SK-N-DZ (cell line): ENCODE results near the gene TRIM44.
"Not testable (repeated sequence)": the region's sequence is repeated elsewhere in the genome, so short reads cannot be mapped to it uniquely, and the experiment has no call there.

Source experiments
- DNase-seq: peaks from one replicate; pipeline ENCODE4 v3.0.0-alpha.2; 2015; ENCODE audit warnings: low spot score

Gene TRIM44

GRCh38 chr11:35751664-35752061, 89.1 kb downstream of the TRIM44 start:
- no peak for DNase-seq

DNA sequence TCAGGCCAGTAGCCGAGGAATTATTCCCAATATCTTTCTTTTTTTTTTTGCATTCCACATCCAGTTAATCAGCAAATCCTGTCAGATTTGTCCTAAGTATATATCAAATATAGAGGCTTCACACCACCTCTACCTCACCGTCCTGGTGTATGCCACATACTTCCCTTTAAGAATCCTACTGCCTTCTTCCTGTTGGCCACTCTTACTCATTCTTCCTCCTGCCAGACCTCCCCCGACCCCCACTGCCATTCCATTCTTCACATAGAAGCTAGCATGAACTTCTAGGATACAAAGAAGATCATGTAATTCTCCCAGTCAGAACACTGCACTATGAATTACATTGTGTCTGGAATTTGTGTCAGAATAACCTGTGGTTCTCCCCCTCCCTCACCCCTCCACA, 89.5 kb downstream of the TRIM44 start:
- no peak for DNase-seq

- DNase-seq, result not testable (repeated sequence)
Observed at GRCh38 chr11:35753573-35753972, 91.0 kb downstream of the TRIM44 start.

- not testable (repeated sequence) for DNase-seq
Observed at GRCh38 chr11:35759951-35760350, 97.4 kb downstream of the TRIM44 start.

- DNase-seq, result no peak
Observed at GRCh38 chr11:35761899-35762298, 99.3 kb downstream of the TRIM44 start.

DNA sequence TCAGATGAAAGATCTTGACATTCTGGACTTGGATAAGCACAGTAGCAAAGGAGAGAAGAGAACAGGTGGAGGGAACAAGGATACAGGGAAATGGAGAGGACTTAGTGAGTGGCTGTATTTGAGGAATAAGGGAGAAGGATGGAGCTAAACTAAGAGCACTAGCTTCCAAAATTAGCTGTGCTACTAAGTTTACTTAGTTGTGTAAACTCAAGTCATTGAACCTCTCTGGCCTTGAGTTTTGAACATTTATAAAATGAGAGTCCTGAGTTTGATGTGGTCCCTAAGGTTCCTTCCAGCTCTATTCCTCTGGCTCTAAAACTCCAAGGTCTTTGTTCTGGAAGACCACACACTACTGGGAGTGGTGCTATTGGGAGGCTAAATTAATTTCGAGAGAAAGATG, 100.7 kb downstream of the TRIM44 start:
- DNase-seq, result no peak

DNA sequence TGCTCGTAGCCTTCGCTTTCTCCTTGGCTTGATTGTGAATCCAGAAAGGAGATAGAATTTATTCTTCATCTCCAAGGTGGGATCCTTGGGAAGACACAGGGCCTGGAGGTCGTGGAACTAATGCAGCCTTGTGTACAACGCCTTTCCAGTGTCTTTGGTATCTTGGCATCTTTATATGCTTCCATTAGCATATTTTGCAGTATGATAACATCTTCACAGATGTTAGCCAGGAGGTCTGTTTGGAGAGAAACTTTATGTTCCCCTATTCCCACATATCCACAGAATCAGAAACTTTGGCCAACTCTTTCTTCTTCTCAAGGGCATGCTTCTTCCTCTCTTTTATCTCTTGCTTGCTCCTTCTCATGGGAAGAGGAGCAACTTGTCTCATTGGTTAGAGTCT, 101.2 kb downstream of the TRIM44 start:
- no peak for DNase-seq

GRCh38 chr11:35764417-35764816, 101.8 kb downstream of the TRIM44 start:
- DNase-seq, result no peak

GRCh38 chr11:35765211-35765610, 102.6 kb downstream of the TRIM44 start:
- no peak for DNase-seq

DNA sequence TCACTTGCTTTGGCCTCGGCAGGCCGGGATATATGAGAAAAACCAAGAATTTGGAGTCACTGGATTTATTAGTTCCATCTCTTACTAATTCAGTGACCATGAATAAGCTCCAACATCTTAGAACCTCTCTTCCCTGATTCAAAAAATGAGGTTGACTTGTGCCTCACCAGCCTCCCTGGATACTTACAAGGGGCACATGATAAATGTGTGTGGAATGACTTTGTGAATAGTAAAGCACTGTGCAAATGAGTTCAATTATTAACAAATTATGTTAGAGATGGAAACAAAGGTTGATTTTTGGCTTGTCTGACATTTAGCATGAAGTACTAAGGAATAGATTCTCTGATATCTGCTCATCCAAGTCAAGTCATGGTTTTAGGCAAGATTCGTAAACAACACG, 104.1 kb downstream of the TRIM44 start:
- DNase-seq, result no peak

DNA sequence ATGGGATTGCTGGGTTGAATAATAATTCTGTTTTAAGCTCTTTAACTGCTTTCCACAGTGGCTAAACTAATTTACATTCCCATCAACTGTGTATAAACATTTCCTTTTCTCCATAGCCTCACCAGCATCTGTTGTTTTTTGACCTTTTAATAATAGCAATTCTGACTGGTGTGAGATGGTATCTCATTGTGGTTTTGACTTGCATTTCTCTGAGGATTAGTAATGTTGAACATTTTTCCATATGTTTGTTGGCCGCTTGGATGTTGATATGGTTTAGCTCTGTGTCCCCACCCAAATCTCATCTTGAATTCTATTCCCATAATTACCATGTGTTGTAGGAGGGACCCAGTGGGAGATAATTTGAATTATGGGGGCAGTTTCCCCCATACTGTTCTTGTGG, 107.8 kb downstream of the TRIM44 start:
- DNase-seq, result not testable (repeated sequence)

GRCh38 chr11:35771722-35772121, 109.1 kb downstream of the TRIM44 start:
- no peak for DNase-seq

DNA sequence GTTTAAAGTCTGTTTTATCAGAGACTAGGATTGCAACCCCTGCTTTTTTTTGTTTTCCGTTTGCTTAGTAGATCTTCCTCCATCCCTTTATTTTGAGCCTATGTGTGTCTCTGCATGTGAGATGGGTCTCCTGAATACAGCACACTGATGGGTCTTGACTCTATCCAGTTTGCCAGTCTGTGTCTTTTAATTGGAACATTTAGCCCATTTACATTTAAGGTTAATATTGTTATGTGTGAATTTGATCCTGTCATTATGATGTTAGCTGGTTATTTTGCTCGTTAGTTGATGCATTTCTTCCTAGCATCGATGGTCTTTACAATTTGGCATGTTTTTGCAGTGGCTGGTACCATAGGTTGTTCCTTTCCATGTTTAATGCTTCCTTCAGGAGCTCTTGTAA, 114.7 kb downstream of the TRIM44 start:
- DNase-seq, result not testable (repeated sequence)

- DNase-seq, result not testable (repeated sequence)
Observed at GRCh38 chr11:35778943-35779342, 116.4 kb downstream of the TRIM44 start.

GRCh38 chr11:35779409-35779808, 116.8 kb downstream of the TRIM44 start:
- DNase-seq, result no peak

GRCh38 chr11:35780951-35781860, 118.6 kb downstream of the TRIM44 start:
- DNase-seq, result no peak

DNA sequence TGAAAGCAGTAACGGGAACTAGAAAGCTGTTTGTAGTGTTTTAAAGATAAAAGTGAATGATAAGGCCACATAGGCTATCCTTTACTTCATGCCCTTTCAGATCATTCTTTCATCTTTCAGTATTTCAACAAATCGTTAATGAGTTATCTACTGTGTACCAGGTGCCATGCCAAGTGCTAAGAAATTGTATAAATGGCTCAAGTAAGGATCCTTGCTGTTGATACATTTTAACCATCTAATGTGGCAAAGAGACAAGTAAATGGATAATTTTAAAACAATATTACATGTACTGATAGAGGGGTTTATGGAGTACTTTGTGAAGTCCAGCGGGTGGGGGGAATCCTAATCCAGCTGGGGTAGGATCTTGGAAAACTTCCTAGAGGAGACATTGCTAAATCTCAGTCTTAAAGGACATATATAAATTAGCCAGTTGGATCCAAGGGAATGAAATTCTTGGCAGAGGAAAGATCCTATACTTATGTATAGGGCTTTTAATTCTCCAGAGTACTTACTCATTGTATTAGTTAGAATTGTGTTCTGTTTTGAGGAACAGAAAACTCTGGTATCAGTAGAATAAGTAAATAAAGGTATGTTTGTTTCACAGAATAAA, 119.4 kb downstream of the TRIM44 start:
- no peak for DNase-seq

GRCh38 chr11:35783809-35784208, 121.2 kb downstream of the TRIM44 start:
- no peak for DNase-seq

GRCh38 chr11:35784699-35785098, 122.1 kb downstream of the TRIM44 start:
- DNase-seq, result no peak

- no peak for DNase-seq
Observed at GRCh38 chr11:35785287-35786167, 123.0 kb downstream of the TRIM44 start.

GRCh38 chr11:35786188-35786587, 123.6 kb downstream of the TRIM44 start:
- DNase-seq, result no peak

- DNase-seq, result no peak
Observed at GRCh38 chr11:35787013-35787504, 124.5 kb downstream of the TRIM44 start.
